ENCODE data around the gene ATP2B3. TPM values are rescaled to one million over a fixed set of nuclear protein-coding genes. Genes with fewer than 3 reads are reported as not detected.

Gene ATP2B3
- total and polyA plus RNA-seq, 9 of the 15 experiments (the other 6 are each of a cell fraction or from before 2014, with no cell fraction given): 0.04 TPM; not detected in 8

GRCh38 chrX:153502131-153502530 lies 15.3 kb upstream of the ATP2B3 start:
- Histone ChIP-seq H3K27ac (ENCODE audit: extremely low read depth, low read depth, low read length) (no peak overlapping the region), H4K20me1 (replicated peaks; ENCODE audit: control insufficient read depth, insufficient read depth, low read length) (no peaks in the 10 kb centered on the region), H3K9me3 (replicated peaks; ENCODE audit: control insufficient read depth, insufficient read depth, low read depth, low read length) (no peaks in the 10 kb centered on the region), H3K4me3 (no peak overlapping the region), H3K4me2 (ENCODE audit: insufficient read depth, low read length) (no peak overlapping the region), H3K27me3 (ENCODE audit: control insufficient read depth in 2 of 2, insufficient read depth in 2 of 2, low read length in 2 of 2) (peaks cover 0 to 18% of the 10 kb centered on the region in 2 experiments; a peak in 2 of 5 replicates), H2AFZ (ENCODE audit: low read depth, low read length) (no peak overlapping the region), H3K4me1 (replicated peaks in 1 of 2; ENCODE audit: control insufficient read depth in 2 of 2, insufficient read depth in 2 of 2, low read length in 2 of 2) (peaks cover 0 to 29% of the 10 kb centered on the region in 2 experiments; a peak in 3 of 5 replicates), H3K79me2 (ENCODE audit: control insufficient read depth, insufficient read depth, low read length) (no peaks in the 10 kb centered on the region), H3K9ac (ENCODE audit: insufficient read depth in 1 of 2, low read depth in 2 of 2, low read length in 2 of 2) (no peak overlapping the region), H3K36me3 (ENCODE audit: control insufficient read depth, insufficient read depth, low read length) (no peaks in the 10 kb centered on the region), H3K9me1 (ENCODE audit: control insufficient read depth, insufficient read depth, low read length) (no peaks in the 10 kb centered on the region)
- TF ChIP-seq, protein P1, sequence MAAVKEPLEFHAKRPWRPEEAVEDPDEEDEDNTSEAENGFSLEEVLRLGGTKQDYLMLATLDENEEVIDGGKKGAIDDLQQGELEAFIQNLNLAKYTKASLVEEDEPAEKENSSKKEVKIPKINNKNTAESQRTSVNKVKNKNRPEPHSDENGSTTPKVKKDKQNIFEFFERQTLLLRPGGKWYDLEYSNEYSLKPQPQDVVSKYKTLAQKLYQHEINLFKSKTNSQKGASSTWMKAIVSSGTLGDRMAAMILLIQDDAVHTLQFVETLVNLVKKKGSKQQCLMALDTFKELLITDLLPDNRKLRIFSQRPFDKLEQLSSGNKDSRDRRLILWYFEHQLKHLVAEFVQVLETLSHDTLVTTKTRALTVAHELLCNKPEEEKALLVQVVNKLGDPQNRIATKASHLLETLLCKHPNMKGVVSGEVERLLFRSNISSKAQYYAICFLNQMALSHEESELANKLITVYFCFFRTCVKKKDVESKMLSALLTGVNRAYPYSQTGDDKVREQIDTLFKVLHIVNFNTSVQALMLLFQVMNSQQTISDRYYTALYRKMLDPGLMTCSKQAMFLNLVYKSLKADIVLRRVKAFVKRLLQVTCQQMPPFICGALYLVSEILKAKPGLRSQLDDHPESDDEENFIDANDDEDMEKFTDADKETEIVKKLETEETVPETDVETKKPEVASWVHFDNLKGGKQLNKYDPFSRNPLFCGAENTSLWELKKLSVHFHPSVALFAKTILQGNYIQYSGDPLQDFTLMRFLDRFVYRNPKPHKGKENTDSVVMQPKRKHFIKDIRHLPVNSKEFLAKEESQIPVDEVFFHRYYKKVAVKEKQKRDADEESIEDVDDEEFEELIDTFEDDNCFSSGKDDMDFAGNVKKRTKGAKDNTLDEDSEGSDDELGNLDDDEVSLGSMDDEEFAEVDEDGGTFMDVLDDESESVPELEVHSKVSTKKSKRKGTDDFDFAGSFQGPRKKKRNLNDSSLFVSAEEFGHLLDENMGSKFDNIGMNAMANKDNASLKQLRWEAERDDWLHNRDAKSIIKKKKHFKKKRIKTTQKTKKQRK (IDR thresholded peaks at IDR 0.05; ENCODE audit: borderline replicate concordance, low read depth, low read length): no peak
- TF ChIP-seq RBM25 (IDR thresholded peaks at IDR 0.05; ENCODE audit: low read depth, low read length, severe bottlenecking) (no peak), CBX3 (IDR thresholded peaks at IDR 0.05; ENCODE audit: borderline replicate concordance in 1 of 2, low read length in 2 of 2) (no peak), RCOR1 (IDR thresholded peaks at IDR 0.05; ENCODE audit: borderline replicate concordance in 1 of 2, low read depth in 2 of 2, low read length in 2 of 2) (no peak)
- ChIA-PET POLR2A (no interaction called here), CTCF (ENCODE audit: low intra/inter-chr PET ratio) (no interaction called here)
- in situ Hi-C loops (cut with MboI) (no loop called here), intact Hi-C loops (cut with micrococcal nuclease) (no loop called here)
- WGBS (ENCODE audit: insufficient coverage, low coverage, missing lambda C conversion rate): 4% methylated on average over 5 of the region's 10 CpGs
- DNase-seq (ENCODE audit: extremely low read depth in 1 of 4, low spot score in 3 of 4) (no peak), FAIRE-seq (no peak), ATAC-seq (no peak)
- no TSS peak for BruUV-seq (replicated peaks)

Data from K562 (cell line).